Anterior cingulate cortex (tissue), 58 donors: ENCODE data around the gene CASTOR1.
A peak's percentile ranks its signal among the peaks of the same experiment; 100 is the strongest.

ENCODE experiments used
- DNase-seq, 58 donors: peaks; one replicate each; lab custom pipeline; 2025; lab: John Stamatoyannopoulos, UW

Gene CASTOR1

DNA sequence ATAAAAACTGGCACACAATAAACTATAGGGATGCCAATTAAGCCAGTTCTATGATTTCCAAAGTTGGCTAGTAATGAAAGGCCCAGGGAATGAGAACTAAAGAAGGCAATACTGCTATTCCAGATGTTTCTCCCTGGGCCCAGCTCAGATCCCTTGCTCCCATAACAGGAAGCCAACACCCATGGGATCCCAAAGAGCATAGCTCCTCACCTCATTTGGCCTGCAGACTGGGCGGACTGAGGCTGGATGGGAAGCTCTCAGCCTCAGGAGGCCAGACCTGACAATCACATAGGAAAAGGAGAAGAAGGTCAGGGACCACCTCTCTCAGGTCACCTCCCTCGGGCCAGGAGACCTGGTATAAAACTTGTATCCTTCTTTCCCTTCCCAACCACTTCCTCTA is 32.2 kb upstream of the CASTOR1 start:
- no peak for DNase-seq

DNA sequence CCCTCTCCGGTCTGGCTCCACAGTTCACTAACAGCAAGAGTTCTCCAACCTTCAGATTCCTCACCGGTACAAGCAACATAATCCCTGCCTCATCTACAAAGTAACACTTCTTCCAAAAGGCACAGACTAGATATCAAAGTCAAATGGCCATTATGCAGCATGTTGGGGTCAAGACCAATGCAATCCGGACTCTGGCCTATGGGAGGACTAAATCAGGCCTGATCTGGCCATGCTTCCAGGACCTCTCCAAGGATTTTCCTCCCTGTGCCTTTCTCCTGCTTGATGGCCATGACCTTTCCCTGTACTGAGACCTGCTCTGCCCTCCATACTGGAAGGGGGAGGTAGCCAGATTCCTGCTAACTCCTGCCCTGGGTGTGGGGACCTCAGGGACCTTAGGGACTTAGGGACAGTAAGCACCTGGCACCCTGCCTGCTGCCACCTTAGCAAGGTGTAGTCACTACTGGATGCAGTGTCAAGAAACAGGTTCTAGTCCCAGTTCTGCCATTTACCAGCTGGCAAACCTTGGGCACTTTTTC is 30.8 kb upstream of the CASTOR1 start:
- no peak for DNase-seq

DNA sequence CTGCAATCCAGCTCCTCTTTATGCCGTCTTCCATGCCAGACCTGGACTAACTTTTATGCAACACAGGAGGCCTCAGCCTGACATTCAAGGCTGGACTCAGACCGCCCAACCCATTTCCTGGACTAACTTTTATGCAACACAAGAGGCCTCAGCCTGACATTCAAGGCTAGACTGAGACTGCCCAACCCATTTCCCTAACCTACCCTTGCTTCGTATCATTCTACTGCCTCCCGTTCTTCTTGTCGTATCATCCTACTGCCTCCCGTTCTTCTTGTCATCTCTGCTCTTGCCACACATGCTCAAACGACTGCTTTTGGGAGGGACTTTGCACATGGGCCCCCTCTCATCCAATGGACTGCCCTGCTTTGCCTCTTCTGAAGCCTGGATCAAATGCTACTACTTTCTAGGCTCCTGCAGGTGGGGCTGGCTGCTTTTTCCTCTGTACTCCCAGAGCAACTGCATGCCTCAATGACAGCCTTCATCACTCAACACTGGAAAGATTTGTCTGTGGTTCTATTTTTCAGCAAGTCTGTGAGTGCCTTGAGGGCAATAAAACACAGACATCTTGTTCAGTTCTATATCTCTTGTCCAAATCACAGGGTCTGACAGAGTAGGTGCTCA is 29.6 kb upstream of the CASTOR1 start:
- no peak for DNase-seq

DNA sequence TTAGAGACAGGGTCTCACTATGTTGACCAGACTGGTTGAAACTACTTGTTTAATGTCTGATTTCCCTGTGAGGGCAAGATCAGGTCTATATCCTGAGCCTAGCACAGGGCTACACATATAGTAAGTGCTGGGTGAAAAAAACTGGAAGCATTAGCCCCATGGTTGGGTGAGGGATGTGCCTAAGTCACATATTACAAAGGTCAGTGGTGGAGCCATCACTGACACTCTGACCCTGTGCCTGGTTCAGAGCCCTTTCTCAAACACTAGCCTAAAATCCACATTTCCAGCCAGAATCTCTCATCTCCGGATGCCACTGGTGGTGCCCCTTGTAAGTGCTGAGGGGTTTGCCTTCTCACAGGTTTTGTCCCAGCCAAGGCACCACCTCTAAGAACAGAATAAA is 28.5 kb upstream of the CASTOR1 start:
- DNase-seq = no peak

DNA sequence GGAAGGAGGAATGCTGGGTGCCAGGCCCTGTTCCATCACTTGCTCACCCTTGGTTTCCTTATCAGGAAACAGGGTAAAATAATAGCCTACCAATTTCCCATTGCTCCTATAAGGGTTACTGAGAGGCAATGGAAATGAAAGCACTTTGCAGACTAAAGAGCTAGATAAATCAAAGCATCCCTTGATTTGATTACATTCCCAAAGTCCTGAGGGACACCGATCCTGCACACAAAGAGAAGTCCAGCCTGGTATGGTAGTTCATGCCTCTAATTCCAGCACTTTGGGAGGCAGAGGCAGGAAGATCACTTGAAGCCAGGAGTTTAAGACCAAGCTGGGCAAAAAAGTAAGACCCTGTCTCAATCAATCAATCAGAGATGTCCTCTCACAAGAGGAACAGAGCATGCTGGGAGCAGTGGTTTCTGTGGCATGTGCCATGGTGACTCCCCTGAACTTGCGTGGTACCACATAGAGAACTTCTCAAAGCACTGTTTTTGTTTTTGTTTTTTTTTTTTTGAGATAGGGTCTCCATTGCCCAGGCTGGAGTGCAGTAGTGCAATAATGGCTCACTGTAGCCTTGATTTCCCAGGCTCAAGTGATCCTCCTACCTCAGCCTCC is 26.8 kb upstream of the CASTOR1 start:
- DNase-seq = no peak

DNA sequence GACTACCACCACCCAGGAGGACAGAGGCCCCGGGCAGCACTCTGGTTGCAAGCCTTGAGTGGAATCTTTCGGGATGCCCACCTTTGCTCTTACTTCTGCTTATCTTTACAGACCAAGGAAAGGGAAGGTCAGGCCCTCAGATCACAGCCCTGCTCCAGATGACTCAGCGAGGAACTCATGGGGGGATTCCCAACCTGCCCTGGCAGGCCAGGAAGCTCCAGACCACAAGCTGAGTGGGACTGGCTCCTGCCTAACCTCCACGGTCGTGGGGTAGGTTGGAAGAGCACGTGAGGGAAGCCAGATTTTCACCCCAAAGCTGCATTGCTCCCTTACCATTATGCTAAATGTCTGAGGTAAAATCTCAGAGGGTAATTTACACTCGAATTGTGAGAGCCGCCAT is 25.6 kb upstream of the CASTOR1 start:
- no peak for DNase-seq

- DNase-seq = no peak
Measured at GRCh38 chr22:30313527-30314363, 24.4 kb upstream of the CASTOR1 start.

DNA sequence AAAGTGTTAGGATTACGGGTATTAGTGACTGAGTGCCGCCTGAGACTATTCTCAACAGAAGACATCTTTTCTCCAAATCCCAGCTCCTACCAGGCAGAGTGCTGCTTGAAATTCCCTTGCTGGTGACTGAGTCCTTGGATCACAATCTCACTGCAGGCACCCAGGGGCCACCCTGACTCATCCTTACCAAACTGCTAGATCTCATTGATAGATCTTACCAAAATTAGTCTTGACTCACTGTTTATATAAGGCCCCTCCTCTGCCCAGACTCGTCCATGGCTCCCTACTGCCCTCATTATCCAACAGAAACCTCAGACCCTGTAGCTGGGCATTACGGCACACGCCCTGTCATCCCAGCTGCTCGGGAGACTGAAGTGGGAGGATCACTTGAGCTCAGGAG is 22.7 kb upstream of the CASTOR1 start:
- DNase-seq = no peak

DNA sequence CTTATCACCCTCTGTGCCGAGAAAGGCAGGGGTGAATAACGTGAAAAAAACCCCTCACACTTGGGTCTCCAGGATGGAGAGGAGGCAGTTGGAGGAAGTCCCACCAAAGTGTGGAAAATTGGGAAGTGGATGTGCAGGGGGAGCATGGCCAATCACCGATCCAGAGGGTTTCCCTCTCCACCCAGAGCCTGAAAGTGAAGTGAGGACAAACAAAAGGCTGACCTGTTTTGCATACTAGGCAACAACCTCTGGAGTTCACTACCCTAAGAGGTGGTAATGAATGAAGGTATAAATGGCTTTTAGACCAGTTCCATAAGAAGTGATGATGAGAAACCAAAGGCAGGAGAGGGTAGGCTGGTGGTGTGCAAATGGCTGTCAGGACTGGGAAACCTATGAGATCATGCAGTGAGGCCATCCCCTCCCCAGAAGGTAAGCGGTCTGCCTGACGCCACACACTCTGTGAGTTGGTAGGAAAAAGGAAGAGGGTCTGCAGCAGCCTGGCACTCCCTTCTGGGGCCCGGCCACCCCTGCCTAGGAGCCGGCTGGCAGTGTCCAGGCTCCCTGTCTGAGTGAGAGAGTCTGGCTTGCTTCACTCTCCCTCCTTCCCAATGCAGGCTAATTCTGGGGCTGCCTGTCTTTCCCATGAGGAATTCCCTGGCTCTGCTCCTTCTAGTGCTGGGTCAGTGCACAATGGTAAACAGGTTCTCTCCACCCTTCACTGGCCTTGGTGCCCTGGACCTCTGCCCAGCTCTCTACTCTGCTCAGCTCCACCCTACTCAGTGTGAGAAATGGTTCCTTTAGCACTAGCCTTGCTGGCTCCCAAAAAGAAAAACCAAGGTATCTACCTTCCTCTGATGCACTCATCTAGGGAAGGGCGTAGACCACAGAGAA is 21.8 kb upstream of the CASTOR1 start:
- DNase-seq = peak in 33 of 58 donors; percentile 11 to 80 (median 39)

- DNase-seq = peak in 1 of 58 donors; percentile 28
Measured at GRCh38 chr22:30309951-30310741, 20.8 kb upstream of the CASTOR1 start.

GRCh38 chr22:30308518-30309230 is 19.4 kb upstream of the CASTOR1 start:
- no peak for DNase-seq

- no peak for DNase-seq
Measured at GRCh38 chr22:30308093-30308492, 18.8 kb upstream of the CASTOR1 start.

GRCh38 chr22:30307041-30307574 is 17.8 kb upstream of the CASTOR1 start:
- no peak for DNase-seq

DNA sequence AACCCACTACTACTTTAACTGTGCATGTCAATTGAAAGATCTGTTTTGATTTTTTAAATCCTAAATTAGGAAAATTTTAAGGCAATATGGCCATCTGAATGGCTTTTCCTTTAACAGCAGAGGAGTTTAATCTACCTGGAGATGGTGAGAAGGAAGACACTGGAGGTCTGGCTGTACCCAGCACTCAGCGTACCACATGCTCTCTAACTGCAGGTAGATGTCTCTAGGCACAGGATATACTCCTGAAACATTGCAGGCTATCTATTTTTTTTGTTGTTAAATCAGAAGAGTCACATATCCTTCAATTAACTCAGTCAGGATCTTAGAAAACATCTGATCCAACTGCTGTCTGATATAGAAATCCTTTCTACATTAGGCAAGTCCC is 17.3 kb upstream of the CASTOR1 start:
- DNase-seq = no peak

DNA sequence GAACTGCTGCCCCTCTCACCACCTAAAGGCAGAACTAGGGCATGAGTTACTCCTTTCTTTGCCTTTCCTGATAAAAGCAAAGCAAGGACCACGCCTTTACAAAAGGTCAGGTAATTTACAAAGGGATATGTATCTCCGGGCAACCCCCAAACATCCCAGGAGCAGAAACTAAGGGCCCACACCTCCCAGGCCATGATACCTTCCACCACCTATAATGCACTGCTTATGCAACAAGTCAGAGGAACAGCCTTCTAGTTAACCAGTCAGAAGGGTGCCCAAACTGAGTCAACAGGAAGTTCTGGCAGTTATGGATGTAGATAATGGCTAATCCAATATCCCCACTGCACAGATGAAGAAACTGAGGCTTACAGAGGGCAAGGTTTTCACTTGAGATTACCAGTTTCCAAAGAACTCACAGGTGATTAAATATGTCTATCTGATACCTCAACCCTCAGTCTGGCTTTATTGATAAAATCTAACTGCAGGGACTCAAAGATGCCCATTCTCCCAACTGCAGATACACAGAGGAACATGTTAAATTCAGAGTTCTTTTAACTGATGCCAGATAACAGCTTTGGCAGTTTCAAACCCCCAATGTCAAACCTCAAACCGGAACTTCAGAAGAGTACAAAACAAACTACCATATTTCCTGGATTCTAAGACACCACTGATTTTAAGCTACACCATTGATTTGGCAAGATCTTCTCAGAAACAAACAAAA is 16.8 kb upstream of the CASTOR1 start:
- DNase-seq = no peak

DNA sequence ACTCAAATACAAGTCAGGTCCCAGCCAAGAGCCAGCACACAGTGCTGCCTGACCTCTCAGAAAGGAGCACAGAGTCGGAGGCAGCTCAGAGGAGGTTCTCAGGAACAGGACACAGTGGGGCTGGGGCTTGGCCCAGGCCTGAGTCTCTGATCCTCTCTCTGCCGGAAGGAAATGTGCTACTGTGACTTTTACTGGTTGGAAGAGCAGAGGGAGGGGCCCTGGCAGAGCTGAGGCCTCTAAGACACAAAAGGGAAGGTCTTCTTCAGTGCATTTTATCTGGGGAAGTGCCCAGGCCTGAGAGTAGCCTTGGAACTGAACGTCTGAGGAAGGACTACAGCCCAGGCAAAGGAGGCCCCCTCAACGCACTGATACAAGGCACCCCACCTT is 16.2 kb upstream of the CASTOR1 start:
- peak in 16 of 58 donors; percentile 7 to 38 (median 16) for DNase-seq

DNA sequence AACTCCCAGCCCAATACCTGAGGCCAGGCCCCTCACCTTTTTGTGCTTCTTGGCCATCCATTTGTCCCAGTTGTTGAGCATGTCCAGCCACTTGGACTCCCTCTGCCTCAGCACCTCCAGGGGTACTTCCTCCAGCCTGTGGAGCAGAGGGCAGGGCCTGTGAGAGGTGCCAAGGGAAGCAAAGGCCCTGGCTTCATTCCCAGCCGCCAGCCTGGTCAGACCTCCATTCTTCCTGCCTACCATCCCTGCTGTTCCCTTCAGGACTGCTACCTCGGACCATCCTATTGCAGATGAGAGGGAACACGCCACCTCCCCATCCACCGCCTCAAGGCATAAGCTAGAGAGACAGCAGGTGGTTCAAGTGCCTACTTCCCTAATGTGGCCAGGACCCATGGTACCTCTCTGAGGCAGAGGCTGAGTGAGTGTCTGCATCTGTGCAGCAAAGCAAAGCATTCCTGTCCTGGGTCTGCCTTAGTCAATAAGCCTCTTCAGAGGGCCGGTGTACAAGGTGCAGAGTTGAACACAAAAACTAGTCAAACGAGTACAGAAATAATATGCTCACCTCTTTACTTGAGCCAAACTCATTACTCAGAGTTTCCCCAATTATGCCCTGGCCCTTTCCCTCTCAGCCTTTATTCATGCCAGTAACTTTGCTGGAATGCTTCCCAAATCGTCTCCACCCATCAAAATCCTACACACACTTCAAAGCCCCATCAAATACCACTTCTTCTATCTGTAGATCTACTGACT is 15.4 kb upstream of the CASTOR1 start:
- DNase-seq = peak in 11 of 58 donors; percentile 14 to 50 (median 22)
